ENCODE data around the gene BANF2.

Gene BANF2

GRCh38 chr20:17664025-17664633, 35.6 kb upstream of the BANF2 start:
- DNase-seq (ENCODE audit: low read depth), result no peak

- no peak for DNase-seq (ENCODE audit: low read depth)
Measured at GRCh38 chr20:17665756-17666155, 34.0 kb upstream of the BANF2 start.

- DNase-seq (ENCODE audit: low read depth), result no peak
Measured at GRCh38 chr20:17666481-17666880, 33.3 kb upstream of the BANF2 start.

- no peak for DNase-seq (ENCODE audit: low read depth)
Measured at GRCh38 chr20:17667445-17667844, 32.3 kb upstream of the BANF2 start.

GRCh38 chr20:17668432-17668831, 31.3 kb upstream of the BANF2 start:
- DNase-seq (ENCODE audit: low read depth), result no peak

GRCh38 chr20:17669306-17669931, 30.3 kb upstream of the BANF2 start:
- DNase-seq (ENCODE audit: low read depth), result no peak

GRCh38 chr20:17671011-17671410, 28.8 kb upstream of the BANF2 start:
- DNase-seq (ENCODE audit: low read depth), result no peak

- no peak for DNase-seq (ENCODE audit: low read depth)
Measured at GRCh38 chr20:17671565-17671964, 28.2 kb upstream of the BANF2 start.

GRCh38 chr20:17673084-17673483, 26.7 kb upstream of the BANF2 start:
- no peak for DNase-seq (ENCODE audit: low read depth)

- DNase-seq (ENCODE audit: low read depth), result no peak
Measured at GRCh38 chr20:17674722-17675518, 24.8 kb upstream of the BANF2 start.

- no peak for DNase-seq (ENCODE audit: low read depth)
Measured at GRCh38 chr20:17675519-17676377, 24.0 kb upstream of the BANF2 start.

GRCh38 chr20:17676378-17676759, 23.4 kb upstream of the BANF2 start:
- no peak for DNase-seq (ENCODE audit: low read depth)

- no peak for DNase-seq (ENCODE audit: low read depth)
Measured at GRCh38 chr20:17676942-17677341, 22.8 kb upstream of the BANF2 start.

GRCh38 chr20:17678295-17678694, 21.5 kb upstream of the BANF2 start:
- DNase-seq (ENCODE audit: low read depth), result no peak

GRCh38 chr20:17678886-17679285, 20.9 kb upstream of the BANF2 start:
- DNase-seq (ENCODE audit: low read depth), result no peak

- no peak for DNase-seq (ENCODE audit: low read depth)
Measured at GRCh38 chr20:17679941-17680835, 19.6 kb upstream of the BANF2 start.

GRCh38 chr20:17680836-17681725, 18.7 kb upstream of the BANF2 start:
- DNase-seq (ENCODE audit: low read depth), result peak; percentile 71

- DNase-seq (ENCODE audit: low read depth), result no peak
Measured at GRCh38 chr20:17681726-17682102, 18.1 kb upstream of the BANF2 start.

- peak; percentile 94 for DNase-seq (ENCODE audit: low read depth)
Measured at GRCh38 chr20:17682103-17682888, 17.5 kb upstream of the BANF2 start, which contains the start of gene RRBP1. Gene RRBP1, minus strand, starts transcription at chr20:17682242. Its CDS starts 21,735 bp downstream, at chr20:17660507.

- no peak for DNase-seq (ENCODE audit: low read depth)
Measured at GRCh38 chr20:17682889-17683198, 16.9 kb upstream of the BANF2 start.
